CD4-positive, alpha-beta T cell (primary cell): Measurements from ENCODE around the gene XYLT2. TPM values are rescaled to one million over a fixed set of nuclear protein-coding genes. Genes with fewer than 3 reads are reported as not detected.

Source experiments
- ATAC-seq: fragments of 200-7000 bp; cut with Tn5 transposase; one replicate; pipeline ENCODE4 v1.10.0; 2022; ENCODE audit warnings: mild to moderate bottlenecking; ENCODE audit not compliant: poor library complexity
- CTCF ChIA-PET: fragments of 350-600 bp; sonication (Branson Sonifier 250); formaldehyde crosslinking; loops from one replicate; lab custom pipeline; 2021; ENCODE audit warnings: antibody characterized with exemption, inconsistent platforms; lab: Charles Lee
- POLR2A ChIA-PET: fragments of 350-600 bp; sonication (Branson Sonifier 250); formaldehyde crosslinking; loops from one replicate; lab custom pipeline; 2021; ENCODE audit warnings: antibody characterized with exemption, inconsistent platforms; lab: Charles Lee
- DNase-seq, 14 experiments: peaks; one replicate each; pipeline ENCODE4 v3.0.0-alpha.2; 2013 to 2020; ENCODE audit warnings: mixed read lengths in 2 of 14
- H3K27ac ChIP-seq, 2 donors: one replicate each; pipeline versions ENCODE4 v1.5.1 to v1.7.0; 2013; ENCODE audit warnings: low read length in 2 of 2, low read depth in 1 of 2, mild to moderate bottlenecking in 1 of 2
- H3K27me3 ChIP-seq, 2 experiments: 1 replicate in 1 of 2; 2 replicates in 1 of 2; pipeline versions ENCODE4 v1.6.1 to v1.7.0; 2013; ENCODE audit warnings: low read length in 2 of 2, control low read depth in 1 of 2, mild to moderate bottlenecking in 1 of 2, moderate library complexity in 1 of 2; ENCODE audit not compliant: insufficient read depth in 2 of 2, control insufficient read depth in 1 of 2
- H3K36me3 ChIP-seq: one replicate; pipeline ENCODE4 v1.6.1; 2013; ENCODE audit warnings: low read length, control low read depth; ENCODE audit not compliant: insufficient read depth
- H3K4me1 ChIP-seq: one replicate; pipeline ENCODE4 v1.6.1; 2013; ENCODE audit warnings: low read length, control low read depth; ENCODE audit not compliant: insufficient read depth
- H3K4me3 ChIP-seq: one replicate; pipeline ENCODE4 v1.5.1; 2013; ENCODE audit warnings: mild to moderate bottlenecking, low read length, moderate library complexity
- H3K9me3 ChIP-seq, 2 experiments: 1 replicate in 1 of 2; 2 replicates in 1 of 2; pipeline versions ENCODE4 v1.6.1 to v1.7.0; 2013; ENCODE audit warnings: low read length in 2 of 2, mild to moderate bottlenecking in 2 of 2, control low read depth in 1 of 2, moderate library complexity in 1 of 2; ENCODE audit not compliant: control insufficient read depth in 1 of 2, insufficient read depth in 1 of 2
- H3K27ac Mint-ChIP-seq: one replicate; pipeline ENCODE4 v1.8.0; 2020; ENCODE audit warnings: mixed read lengths
- H3K27me3 Mint-ChIP-seq: one replicate; pipeline ENCODE4 v1.8.0; 2021; ENCODE audit warnings: mixed read lengths
- H3K36me3 Mint-ChIP-seq: one replicate; pipeline ENCODE4 v1.8.0; 2021; ENCODE audit warnings: low read depth, mixed read lengths
- H3K4me1 Mint-ChIP-seq: one replicate; pipeline ENCODE4 v1.8.0; 2021; ENCODE audit warnings: low read depth, mixed read lengths
- H3K4me3 Mint-ChIP-seq: one replicate; pipeline ENCODE4 v1.8.0; 2020; ENCODE audit warnings: mild to moderate bottlenecking, mixed read lengths
- H3K9me3 Mint-ChIP-seq: one replicate; pipeline ENCODE4 v1.8.0; 2020; ENCODE audit warnings: mixed read lengths
- intact Hi-C, 2 experiments: fragments of 100-400 bp; cut with DNase I in 1 of 2; cut with micrococcal nuclease in 1 of 2; formaldehyde crosslinking; loops; one replicate each; pipeline versions ENCODE4 v1.15.1 to v1.9.0; 2023 to 2025; cut with DNase I, micrococcal nuclease
- total RNA-seq, 174 experiments: library from RNA in 2 of 174; stranded (reverse) in 2 of 174; gene quantifications; one replicate each; pipeline ENCODE4 v1.2.3 and lab custom pipeline; 2021 to 2026
- TF ChIP-seq, protein P1 (sequence below): fragments of 200-600 bp; IDR thresholded peaks from one replicate; pipeline ENCODE4 v1.8.0; 2022; ENCODE audit warnings: antibody characterized with exemption, mild to moderate bottlenecking

XYLT2 gene
- total RNA-seq, 2 experiments from 2014 or later: 11.0 to 12.2 TPM

DNA sequence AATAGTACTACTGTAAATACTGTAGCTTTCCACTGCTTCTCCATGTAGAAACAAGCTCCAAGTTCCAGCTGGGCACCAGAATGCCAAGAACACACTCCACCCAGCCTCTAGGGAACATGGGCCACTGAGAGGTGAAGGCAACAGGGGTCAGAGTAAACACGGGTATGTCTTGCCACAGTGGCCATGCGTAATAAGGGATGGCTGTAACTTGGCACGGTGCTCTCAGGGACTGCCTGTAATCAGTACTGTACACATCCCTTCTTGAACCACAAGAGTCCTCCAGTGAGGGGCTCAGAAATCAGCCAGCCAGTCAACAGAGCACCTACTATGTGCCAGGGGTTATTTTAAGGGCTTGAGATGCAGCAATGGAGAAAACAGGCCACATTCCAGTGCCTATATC lies 40.6 kb downstream of the XYLT2 start:
- H3K9me3 ChIP-seq: no peaks in the 10 kb centered on the region
- intact Hi-C loops: loop anchor here in 1 of 2 experiments (10.0 kb wide), 1 partner anchor 1412 kb away; no protein-coding TSS in a partner anchor

DNA sequence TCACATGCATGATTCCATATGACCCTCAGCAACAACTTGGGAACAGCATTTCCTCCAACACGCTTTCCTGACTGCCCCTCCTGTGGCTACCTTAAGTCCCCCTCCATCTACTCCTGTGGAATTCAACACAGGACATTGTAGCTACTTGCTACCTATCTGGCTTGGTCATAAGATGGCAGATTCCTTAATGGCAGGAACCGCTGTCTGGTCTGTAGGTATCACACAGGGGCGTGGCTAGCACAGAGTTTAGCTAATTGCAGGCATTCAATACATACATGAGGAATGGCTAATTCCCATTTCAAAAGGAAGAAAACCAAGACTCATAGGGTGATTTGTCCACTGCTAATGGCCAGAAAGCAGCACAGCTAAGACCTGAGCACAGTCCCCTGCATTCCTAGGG lies 42.8 kb downstream of the XYLT2 start:
- Histone ChIP-seq H3K4me1 (no peaks in the 10 kb centered on the region), H3K27ac (no peak overlapping the region), H3K4me3 (no peak overlapping the region), H3K9me3 (no peaks in the 10 kb centered on the region), H3K27me3 (no peaks in the 10 kb centered on the region), H3K36me3 (peaks cover 95% of the 10 kb centered on the region)
- ChIA-PET CTCF (interaction anchor here (0.6 to 1.3 kb wide), 2 partner anchors 9 to 975 kb away, joined by 3 to 6 read pairs; partner anchors contain the start of gene LRRC59), POLR2A (interaction anchor here (1.5 kb wide), 1 partner anchor 9 kb away, joined by 9 read pairs; the partner anchor contains the start of gene LRRC59)
- Mint-ChIP-seq H3K36me3 (peaks cover 100% of the 10 kb centered on the region), H3K4me3 (no peak overlapping the region), H3K4me1 (peaks cover 8% of the 10 kb centered on the region), H3K27me3 (no peaks in the 10 kb centered on the region), H3K27ac (no peak overlapping the region), H3K9me3 (no peaks in the 10 kb centered on the region)
- ATAC-seq: no peak
- DNase-seq: no peak
- TF ChIP-seq, protein P1, sequence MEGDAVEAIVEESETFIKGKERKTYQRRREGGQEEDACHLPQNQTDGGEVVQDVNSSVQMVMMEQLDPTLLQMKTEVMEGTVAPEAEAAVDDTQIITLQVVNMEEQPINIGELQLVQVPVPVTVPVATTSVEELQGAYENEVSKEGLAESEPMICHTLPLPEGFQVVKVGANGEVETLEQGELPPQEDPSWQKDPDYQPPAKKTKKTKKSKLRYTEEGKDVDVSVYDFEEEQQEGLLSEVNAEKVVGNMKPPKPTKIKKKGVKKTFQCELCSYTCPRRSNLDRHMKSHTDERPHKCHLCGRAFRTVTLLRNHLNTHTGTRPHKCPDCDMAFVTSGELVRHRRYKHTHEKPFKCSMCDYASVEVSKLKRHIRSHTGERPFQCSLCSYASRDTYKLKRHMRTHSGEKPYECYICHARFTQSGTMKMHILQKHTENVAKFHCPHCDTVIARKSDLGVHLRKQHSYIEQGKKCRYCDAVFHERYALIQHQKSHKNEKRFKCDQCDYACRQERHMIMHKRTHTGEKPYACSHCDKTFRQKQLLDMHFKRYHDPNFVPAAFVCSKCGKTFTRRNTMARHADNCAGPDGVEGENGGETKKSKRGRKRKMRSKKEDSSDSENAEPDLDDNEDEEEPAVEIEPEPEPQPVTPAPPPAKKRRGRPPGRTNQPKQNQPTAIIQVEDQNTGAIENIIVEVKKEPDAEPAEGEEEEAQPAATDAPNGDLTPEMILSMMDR: no peak
- intact Hi-C loops: loop anchor here in 1 of 2 experiments (10.0 kb wide), 1 partner anchor 1414 kb away; no protein-coding TSS in a partner anchor

More for the DNA sequence above, 40.6 kb downstream of the XYLT2 start:
- ChIA-PET CTCF (interaction anchor here (1.4 kb wide), 1 partner anchor 11 kb away, joined by 5 read pairs; the partner anchor contains the start of gene LRRC59), POLR2A (no interaction called here)
- H3K27me3 Mint-ChIP-seq: no peaks in the 10 kb centered on the region
- TF ChIP-seq, protein P1: no peak
- H3K36me3 ChIP-seq: peaks cover 93% of the 10 kb centered on the region
- H3K27me3 ChIP-seq: no peaks in the 10 kb centered on the region
- no peaks in the 10 kb centered on the region for H3K9me3 Mint-ChIP-seq
- H3K36me3 Mint-ChIP-seq: peaks cover 100% of the 10 kb centered on the region
- DNase-seq (no peak), ATAC-seq (no peak)
- H3K4me3 Mint-ChIP-seq: no peak overlapping the region
- H3K4me1 Mint-ChIP-seq: no peaks in the 10 kb centered on the region
- no peak overlapping the region for H3K27ac ChIP-seq
- H3K4me1 ChIP-seq: no peaks in the 10 kb centered on the region
- H3K27ac Mint-ChIP-seq: no peak overlapping the region
- H3K4me3 ChIP-seq: no peak overlapping the region

DNA sequence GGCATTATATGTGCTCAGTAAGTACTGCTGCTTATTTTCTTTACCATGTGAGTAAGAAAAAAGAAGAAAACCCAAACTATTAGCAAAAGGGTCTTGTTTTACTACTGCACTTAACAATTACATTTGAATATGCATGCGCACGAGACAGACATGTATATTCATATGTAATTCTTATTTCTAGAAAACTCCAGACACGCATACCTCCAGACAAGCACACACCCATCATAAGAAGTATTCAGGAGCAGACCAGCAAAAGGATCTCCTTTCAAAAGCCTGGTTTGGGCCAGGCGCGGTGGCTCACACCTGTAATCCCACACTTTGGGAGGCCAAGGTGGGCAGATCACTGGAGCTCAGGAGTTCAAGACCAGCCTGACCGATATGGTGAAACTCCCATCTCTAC lies 43.6 kb downstream of the XYLT2 start:
- Histone ChIP-seq H3K27ac (no peak overlapping the region), H3K27me3 (no peaks in the 10 kb centered on the region), H3K4me1 (no peaks in the 10 kb centered on the region), H3K4me3 (no peak overlapping the region), H3K36me3 (peaks cover 95% of the 10 kb centered on the region), H3K9me3 (no peaks in the 10 kb centered on the region)
- ATAC-seq: no peak
- intact Hi-C loops: loop anchor here in 1 of 2 experiments (10.0 kb wide), 1 partner anchor 1415 kb away; no protein-coding TSS in a partner anchor
- Mint-ChIP-seq H3K9me3 (no peaks in the 10 kb centered on the region), H3K27ac (no peak overlapping the region), H3K27me3 (no peaks in the 10 kb centered on the region), H3K4me3 (no peak overlapping the region), H3K36me3 (peaks cover 100% of the 10 kb centered on the region), H3K4me1 (peaks cover 13% of the 10 kb centered on the region)
- TF ChIP-seq, protein P1: no peak
- DNase-seq: no peak
- ChIA-PET CTCF (interaction anchor here (0.6 to 1.3 kb wide), 2 partner anchors 8 to 976 kb away, joined by 3 to 6 read pairs; partner anchors contain the start of gene LRRC59), POLR2A (interaction anchor here (1.5 kb wide), 1 partner anchor 8 kb away, joined by 9 read pairs; the partner anchor contains the start of gene LRRC59)
